Panc1 (cell line): ENCODE data around the gene TAMALIN. TPM values are rescaled to one million over a fixed set of nuclear protein-coding genes. Genes with fewer than 3 reads are reported as not detected.

Source experiments
- ATAC-seq: fragments of 200-7000 bp; cut with Tn5 transposase; 2 replicates; pipeline ENCODE4 v1.9.1; 2020; ENCODE audit warnings: mild to moderate bottlenecking, moderate library complexity
- BruUV-seq: library from RNA; stranded (reverse); fragments of 400-500 nt; replicated peaks from 2 replicates; lab custom pipeline; 2021; lab: Mats Ljungman, UMichigan
- CTCF ChIA-PET: fragments of 300-600 bp; sonication (Branson Sonifier 250); formaldehyde crosslinking; loops from one replicate; lab custom pipeline; 2022; ENCODE audit warnings: antibody characterized with exemption; lab: Charles Lee
- POLR2A ChIA-PET: fragments of 300-600 bp; sonication (Branson Sonifier 250); formaldehyde crosslinking; loops from one replicate; lab custom pipeline; 2022; ENCODE audit warnings: antibody characterized with exemption; lab: Charles Lee
- DNase-seq: peaks from one replicate; pipeline ENCODE4 v3.0.0-alpha.2; 2010; ENCODE audit warnings: low read depth, low spot score
- H3K27ac ChIP-seq: 2 replicates; pipeline ENCODE4 v1.5.1; 2011; ENCODE audit warnings: mild to moderate bottlenecking, low read length, inconsistent platforms
- H3K27me3 ChIP-seq: fragments of 200-500 bp; sonication (Bioruptor generic); 2 replicates; pipeline ENCODE4 v1.6.0; 2014; ENCODE audit warnings: low read length, inconsistent platforms; ENCODE audit not compliant: control insufficient read depth, insufficient read depth
- H3K36me3 ChIP-seq: fragments of 200-500 bp; sonication (Bioruptor generic); 2 replicates; pipeline ENCODE4 v1.5.1; 2014; ENCODE audit warnings: inconsistent platforms, mild to moderate bottlenecking, low read length, moderate library complexity; ENCODE audit not compliant: control insufficient read depth, insufficient read depth
- H3K4me1 ChIP-seq: 2 replicates; pipeline ENCODE4 v1.5.1; 2011; ENCODE audit warnings: inconsistent platforms, mild to moderate bottlenecking, low read length, moderate library complexity; ENCODE audit not compliant: control insufficient read depth, insufficient read depth
- H3K4me3 ChIP-seq, 2 experiments: 2 replicates each; pipeline ENCODE4 v1.5.1; 2011 to 2012; ENCODE audit warnings: low read depth in 2 of 2, low read length in 2 of 2, mild to moderate bottlenecking in 2 of 2, inconsistent platforms in 1 of 2, moderate library complexity in 1 of 2
- H3K9me3 ChIP-seq: fragments of 200-500 bp; sonication (Bioruptor generic); 2 replicates; pipeline ENCODE4 v1.5.1; 2014; ENCODE audit warnings: low read depth, mild to moderate bottlenecking, inconsistent platforms, low read length, moderate library complexity; ENCODE audit not compliant: control insufficient read depth, insufficient read depth
- CTCF ChIP-seq: fragments of 450-650 bp; IDR thresholded peaks from 2 replicates; pipeline ENCODE4 v1.5.1; 2017; ENCODE audit warnings: mild to moderate bottlenecking
- POLR2AphosphoS5 ChIP-seq: IDR thresholded peaks from 2 replicates; pipeline ENCODE4 v1.6.1; 2012; ENCODE audit warnings: mild to moderate bottlenecking, low read depth, low read length, moderate library complexity
- REST ChIP-seq, 2 experiments: IDR thresholded peaks; 2 replicates each; pipeline ENCODE4 v1.6.1; 2011 to 2012; ENCODE audit warnings: low read depth in 2 of 2, control low read depth in 1 of 2, low read length in 1 of 2, mild to moderate bottlenecking in 1 of 2, moderate library complexity in 1 of 2; ENCODE audit not compliant: insufficient read depth in 1 of 2
- SIN3A ChIP-seq: IDR thresholded peaks from 2 replicates; pipeline ENCODE4 v1.6.1; 2012; ENCODE audit warnings: low read depth, mild to moderate bottlenecking, low read length, moderate library complexity, borderline replicate concordance; ENCODE audit not compliant: insufficient read depth
- TCF7L2 ChIP-seq: IDR thresholded peaks from 2 replicates; pipeline ENCODE4 v1.6.1; 2011; ENCODE audit warnings: mild to moderate bottlenecking, low read depth, low read length, inconsistent platforms
- in situ Hi-C: cut with HindIII; loops from 2 replicates; pipeline ENCODE4 v1.10.0; 2016; ENCODE audit warnings: low sequenced_read_pairs, low pct_unique_long_range_greater_than_20kb
- intact Hi-C: fragments of 100-400 bp; cut with micrococcal nuclease; formaldehyde crosslinking; loops from one replicate; pipeline ENCODE4 v1.10.0; 2022; ENCODE audit not compliant: unreplicated experiment
- total RNA-seq: library from RNA; stranded (reverse); gene quantifications from one replicate; pipeline ENCODE4 v1.2.1, GENCODE V29; 2021; ENCODE audit not compliant: unreplicated experiment

Gene TAMALIN
- total RNA-seq, 1 experiment from 2014 or later = 0.82 TPM

DNA sequence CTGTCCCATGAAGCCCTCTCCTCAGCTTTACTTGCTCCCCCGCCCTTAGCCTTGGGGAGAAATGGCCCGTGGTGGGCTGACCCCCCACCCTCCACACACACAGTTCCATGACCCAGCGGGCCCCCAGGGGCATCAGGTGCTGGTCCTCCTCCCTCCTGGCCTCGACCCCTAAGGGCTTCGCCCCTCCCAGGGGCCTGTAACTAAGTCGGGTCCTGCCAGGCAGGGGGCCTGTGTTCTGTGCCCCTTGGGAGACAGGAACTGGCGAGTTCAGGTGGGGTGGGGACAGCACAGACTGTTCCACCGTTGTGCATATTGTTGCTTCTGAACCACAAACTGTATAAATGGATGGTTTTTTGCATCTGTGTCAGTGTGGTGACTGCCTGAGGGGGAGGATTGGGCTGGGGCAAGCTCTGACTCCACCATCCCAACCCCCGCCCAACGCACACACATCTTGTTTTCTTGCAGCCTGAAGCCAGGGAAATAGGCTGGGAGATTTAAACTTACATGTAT lies 8.8 kb downstream of the TAMALIN start:
- in situ Hi-C loops = no loop called here

GRCh38 chr12:52018433-52019112 lies 11.8 kb downstream of the TAMALIN start:
- DNase-seq (no peak), ATAC-seq (no peak)
- ChIA-PET CTCF (interaction anchor here (5.8 kb wide), 1 partner anchor 15 kb away, joined by 62 read pairs; no protein-coding TSS in a partner anchor), POLR2A (no interaction called here)
- Histone ChIP-seq H3K4me1 (no peaks in the 10 kb centered on the region), H3K36me3 (no peaks in the 10 kb centered on the region), H3K27ac (no peak overlapping the region), H3K9me3 (no peaks in the 10 kb centered on the region), H3K27me3 (no peaks in the 10 kb centered on the region), H3K4me3 (no peak overlapping the region)
- intact Hi-C loops = no loop called here
- TF ChIP-seq POLR2AphosphoS5 (no peak), REST (IDR thresholded peaks at IDR 0.05; ENCODE audit: insufficient read depth in 1 of 2, low read depth in 2 of 2, low read length in 1 of 2) (no peak), SIN3A (no peak), CTCF (no peak), TCF7L2 (no peak)
- in situ Hi-C loops = no loop called here
- no TSS peak for BruUV-seq

More for the DNA sequence above, 8.8 kb downstream of the TAMALIN start:
- H3K27me3 ChIP-seq = no peaks in the 10 kb centered on the region
- no peak overlapping the region for H3K27ac ChIP-seq
- DNase-seq (no peak), ATAC-seq (no peak)
- no peaks in the 10 kb centered on the region for H3K4me1 ChIP-seq
- BruUV-seq = no TSS peak
- no peak overlapping the region for H3K4me3 ChIP-seq
- no peak for TF ChIP-seq SIN3A
- TF ChIP-seq TCF7L2 = no peak
- no peak for TF ChIP-seq POLR2AphosphoS5
- no peak for TF ChIP-seq REST (IDR thresholded peaks at IDR 0.05; ENCODE audit: insufficient read depth in 1 of 2, low read depth in 2 of 2, low read length in 1 of 2)
- TF ChIP-seq CTCF = no peak
- ChIA-PET POLR2A (interaction anchor here (0.6 kb wide), 2 partner anchors 195 to 1579 kb away, joined by 3 to 4 read pairs; no protein-coding TSS in a partner anchor), CTCF (no interaction called here)
- H3K36me3 ChIP-seq = no peaks in the 10 kb centered on the region
- no peaks in the 10 kb centered on the region for H3K9me3 ChIP-seq
- intact Hi-C loops = no loop called here
